Osteocyte (in vitro differentiated cells): Measurements from ENCODE around the gene MRPL10. TPM values are rescaled to one million over a fixed set of nuclear protein-coding genes. Genes with fewer than 3 reads are reported as not detected.

Source experiments
- DNase-seq: peaks from one replicate; pipeline ENCODE4 v3.0.0; 2021; ENCODE audit warnings: mixed read lengths; ENCODE audit not compliant: unreplicated experiment; ENCODE audit errors: extremely low spot score
- H3K27ac Mint-ChIP-seq: one replicate; pipeline ENCODE4 v1.8.0; 2021; ENCODE audit warnings: mild to moderate bottlenecking, mixed read lengths; ENCODE audit not compliant: unreplicated experiment
- H3K27me3 Mint-ChIP-seq: one replicate; pipeline ENCODE4 v1.8.0; 2021; ENCODE audit warnings: mixed read lengths; ENCODE audit not compliant: unreplicated experiment
- H3K36me3 Mint-ChIP-seq: one replicate; pipeline ENCODE4 v1.8.0; 2021; ENCODE audit warnings: mixed read lengths; ENCODE audit not compliant: unreplicated experiment
- H3K4me1 Mint-ChIP-seq: one replicate; pipeline ENCODE4 v1.8.0; 2021; ENCODE audit warnings: mixed read lengths; ENCODE audit not compliant: unreplicated experiment
- H3K4me3 Mint-ChIP-seq: one replicate; pipeline ENCODE4 v1.8.0; 2021; ENCODE audit warnings: mild to moderate bottlenecking, moderate library complexity, mixed read lengths; ENCODE audit not compliant: unreplicated experiment
- H3K9me3 Mint-ChIP-seq: one replicate; pipeline ENCODE4 v1.8.0; 2021; ENCODE audit warnings: mixed read lengths; ENCODE audit not compliant: unreplicated experiment
- total RNA-seq: library from RNA; stranded (reverse); gene quantifications from 2 replicates; pipeline ENCODE4 v1.2.1, GENCODE V29; 2021
- TF ChIP-seq, protein P1 (sequence below): fragments of 200-600 bp; sonication (generic); IDR thresholded peaks from 2 replicates; pipeline ENCODE4 v1.5.0; 2021; ENCODE audit warnings: antibody characterized with exemption, mild to moderate bottlenecking, moderate library complexity

The MRPL10 gene
- total RNA-seq, 1 donor from 2014 or later = 41.8 TPM

DNA sequence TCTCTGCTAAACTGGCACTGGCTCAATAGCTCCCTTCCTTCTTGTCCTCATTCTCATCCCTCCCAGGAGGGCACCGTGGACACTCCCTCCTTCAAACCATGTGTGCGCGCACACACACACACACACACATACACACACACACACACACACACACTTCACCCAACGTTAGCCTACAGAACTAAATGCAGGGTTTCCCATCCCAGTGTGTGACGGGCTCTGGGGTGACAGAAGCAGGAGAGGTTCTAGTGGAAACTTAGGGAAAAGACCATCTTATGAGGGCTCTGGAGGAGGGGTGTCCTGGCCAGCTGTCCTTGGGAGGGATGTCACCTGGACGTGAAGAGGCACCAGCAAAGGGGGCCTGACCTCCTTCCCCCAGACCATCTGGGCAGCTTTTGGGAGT lies 29.4 kb downstream of the MRPL10 start:
- no peak for DNase-seq
- no peaks in the 10 kb centered on the region for H3K4me1 Mint-ChIP-seq
- H3K27me3 Mint-ChIP-seq = peaks cover 23% of the 10 kb centered on the region
- TF ChIP-seq, protein P1, sequence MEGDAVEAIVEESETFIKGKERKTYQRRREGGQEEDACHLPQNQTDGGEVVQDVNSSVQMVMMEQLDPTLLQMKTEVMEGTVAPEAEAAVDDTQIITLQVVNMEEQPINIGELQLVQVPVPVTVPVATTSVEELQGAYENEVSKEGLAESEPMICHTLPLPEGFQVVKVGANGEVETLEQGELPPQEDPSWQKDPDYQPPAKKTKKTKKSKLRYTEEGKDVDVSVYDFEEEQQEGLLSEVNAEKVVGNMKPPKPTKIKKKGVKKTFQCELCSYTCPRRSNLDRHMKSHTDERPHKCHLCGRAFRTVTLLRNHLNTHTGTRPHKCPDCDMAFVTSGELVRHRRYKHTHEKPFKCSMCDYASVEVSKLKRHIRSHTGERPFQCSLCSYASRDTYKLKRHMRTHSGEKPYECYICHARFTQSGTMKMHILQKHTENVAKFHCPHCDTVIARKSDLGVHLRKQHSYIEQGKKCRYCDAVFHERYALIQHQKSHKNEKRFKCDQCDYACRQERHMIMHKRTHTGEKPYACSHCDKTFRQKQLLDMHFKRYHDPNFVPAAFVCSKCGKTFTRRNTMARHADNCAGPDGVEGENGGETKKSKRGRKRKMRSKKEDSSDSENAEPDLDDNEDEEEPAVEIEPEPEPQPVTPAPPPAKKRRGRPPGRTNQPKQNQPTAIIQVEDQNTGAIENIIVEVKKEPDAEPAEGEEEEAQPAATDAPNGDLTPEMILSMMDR = no peak
- no peaks in the 10 kb centered on the region for H3K9me3 Mint-ChIP-seq
- no peak overlapping the region for H3K4me3 Mint-ChIP-seq
- H3K27ac Mint-ChIP-seq = no peak overlapping the region
- peaks cover under 1% of the 10 kb centered on the region for H3K36me3 Mint-ChIP-seq

GRCh38 chr17:47801176-47801765 lies 30.1 kb downstream of the MRPL10 start:
- Mint-ChIP-seq H3K9me3 (no peaks in the 10 kb centered on the region), H3K27ac (no peak overlapping the region), H3K27me3 (peaks cover 23% of the 10 kb centered on the region), H3K4me1 (no peaks in the 10 kb centered on the region), H3K36me3 (no peaks in the 10 kb centered on the region), H3K4me3 (no peak overlapping the region)
- no peak for DNase-seq
- TF ChIP-seq, protein P1 = no peak

DNA sequence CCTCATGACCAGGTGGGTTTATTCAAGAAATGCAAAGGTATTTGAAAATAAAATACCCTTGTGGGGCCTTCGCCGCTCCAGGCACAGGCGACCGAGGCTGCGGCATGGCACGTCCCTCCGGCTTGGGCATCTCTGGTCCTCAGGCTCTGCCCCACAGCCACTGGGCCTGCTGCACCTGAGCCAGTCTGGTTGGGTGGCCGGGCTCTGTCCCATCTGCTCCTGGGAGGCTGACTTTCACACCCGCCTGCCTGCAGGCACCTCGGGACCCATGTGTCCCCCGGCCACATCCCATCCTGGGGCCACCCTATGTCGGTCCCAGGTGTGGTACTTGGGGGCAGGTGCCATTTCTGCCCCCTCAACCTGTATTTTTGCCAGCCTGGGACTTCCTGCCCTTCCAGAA lies 30.7 kb downstream of the MRPL10 start:
- no peak overlapping the region for H3K4me3 Mint-ChIP-seq
- DNase-seq = no peak
- H3K36me3 Mint-ChIP-seq = no peaks in the 10 kb centered on the region
- TF ChIP-seq, protein P1 = no peak
- H3K9me3 Mint-ChIP-seq = no peaks in the 10 kb centered on the region
- H3K27ac Mint-ChIP-seq = no peak overlapping the region
- no peaks in the 10 kb centered on the region for H3K4me1 Mint-ChIP-seq
- H3K27me3 Mint-ChIP-seq = peaks cover 29% of the 10 kb centered on the region

DNA sequence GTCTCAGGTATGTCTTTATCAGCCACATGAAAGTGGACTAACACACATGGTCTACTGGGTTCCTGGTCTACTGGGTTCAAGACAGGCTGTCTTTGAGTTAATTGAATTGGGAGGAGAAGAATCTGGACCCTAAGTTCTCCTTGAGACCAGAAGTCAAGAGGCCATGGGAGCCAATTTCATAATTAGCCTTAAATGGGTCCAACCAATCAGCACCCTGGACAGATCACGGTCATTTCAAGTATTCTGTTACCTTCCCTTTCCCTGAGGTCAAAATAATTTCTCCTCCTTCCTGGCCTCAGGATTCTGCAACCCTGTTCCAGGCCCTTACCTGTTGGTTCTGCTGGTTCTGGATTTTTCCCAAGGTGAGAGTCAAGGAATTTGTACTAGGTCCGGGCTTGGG lies 33.5 kb downstream of the MRPL10 start:
- Mint-ChIP-seq H3K9me3 (no peaks in the 10 kb centered on the region), H3K4me3 (no peak overlapping the region), H3K27me3 (peaks cover 44% of the 10 kb centered on the region), H3K27ac (no peak overlapping the region), H3K36me3 (no peaks in the 10 kb centered on the region), H3K4me1 (no peaks in the 10 kb centered on the region)
- TF ChIP-seq, protein P1 = no peak
- DNase-seq = no peak

GRCh38 chr17:47792979-47793378 lies 38.4 kb downstream of the MRPL10 start:
- no peak for DNase-seq
- Mint-ChIP-seq H3K36me3 (no peaks in the 10 kb centered on the region), H3K27me3 (peaks cover 73% of the 10 kb centered on the region), H3K4me1 (peaks cover 11% of the 10 kb centered on the region), H3K4me3 (no peak overlapping the region), H3K27ac (no peak overlapping the region), H3K9me3 (no peaks in the 10 kb centered on the region)
- TF ChIP-seq, protein P1 = no peak
